AG09319 (cell line): ENCODE data around the gene ABRACL.

ENCODE experiments used
- DNase-seq: peaks from one replicate; pipeline ENCODE4 v3.0.0-alpha.2; 2010; ENCODE audit warnings: low read depth; ENCODE audit errors: extremely low read depth
- TF ChIP-seq, protein P1 (sequence below): IDR thresholded peaks from 2 replicates; pipeline ENCODE4 v1.5.1; 2011; ENCODE audit warnings: low read depth, mild to moderate bottlenecking, inconsistent platforms, low read length, moderate library complexity

The ABRACL gene

DNA sequence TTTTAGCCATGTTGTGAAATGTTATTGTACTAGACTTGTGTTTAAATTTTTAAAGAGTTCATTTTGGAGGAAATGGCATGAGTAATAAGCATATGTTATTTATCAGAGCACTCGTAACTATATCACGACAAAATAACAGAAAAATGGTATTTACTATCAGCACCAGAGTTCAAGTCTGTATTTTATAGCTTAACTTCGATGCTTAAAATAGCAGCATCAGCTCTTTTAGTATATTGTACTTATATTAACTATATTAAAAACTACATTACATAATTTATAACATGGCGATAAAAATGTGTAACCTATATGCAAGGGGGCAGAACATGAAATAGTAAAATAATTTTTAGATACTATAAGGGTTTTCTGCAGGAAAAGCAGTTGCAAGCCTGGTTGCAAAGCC, 52.9 kb downstream of the ABRACL start:
- DNase-seq = no peak
- TF ChIP-seq, protein P1, sequence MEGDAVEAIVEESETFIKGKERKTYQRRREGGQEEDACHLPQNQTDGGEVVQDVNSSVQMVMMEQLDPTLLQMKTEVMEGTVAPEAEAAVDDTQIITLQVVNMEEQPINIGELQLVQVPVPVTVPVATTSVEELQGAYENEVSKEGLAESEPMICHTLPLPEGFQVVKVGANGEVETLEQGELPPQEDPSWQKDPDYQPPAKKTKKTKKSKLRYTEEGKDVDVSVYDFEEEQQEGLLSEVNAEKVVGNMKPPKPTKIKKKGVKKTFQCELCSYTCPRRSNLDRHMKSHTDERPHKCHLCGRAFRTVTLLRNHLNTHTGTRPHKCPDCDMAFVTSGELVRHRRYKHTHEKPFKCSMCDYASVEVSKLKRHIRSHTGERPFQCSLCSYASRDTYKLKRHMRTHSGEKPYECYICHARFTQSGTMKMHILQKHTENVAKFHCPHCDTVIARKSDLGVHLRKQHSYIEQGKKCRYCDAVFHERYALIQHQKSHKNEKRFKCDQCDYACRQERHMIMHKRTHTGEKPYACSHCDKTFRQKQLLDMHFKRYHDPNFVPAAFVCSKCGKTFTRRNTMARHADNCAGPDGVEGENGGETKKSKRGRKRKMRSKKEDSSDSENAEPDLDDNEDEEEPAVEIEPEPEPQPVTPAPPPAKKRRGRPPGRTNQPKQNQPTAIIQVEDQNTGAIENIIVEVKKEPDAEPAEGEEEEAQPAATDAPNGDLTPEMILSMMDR = no peak

- no peak for DNase-seq
- TF ChIP-seq, protein P1 = no peak
Observed at GRCh38 chr6:139082370-139082769, 53.8 kb downstream of the ABRACL start.

GRCh38 chr6:139091826-139092225, 63.3 kb downstream of the ABRACL start:
- TF ChIP-seq, protein P1 = no peak
- DNase-seq = no peak
